Activated CD4-positive, alpha-beta memory T cell treated with anti-CD3 and anti-CD28 coated beads for 36 hours (primary cell): ENCODE results near the gene USP34. TPM values are rescaled to one million over a fixed set of nuclear protein-coding genes. Genes with fewer than 3 reads are reported as not detected.

Experiments
- CTCF ChIA-PET: fragments of 350-600 bp; sonication (Branson Sonifier 250); formaldehyde crosslinking; loops from one replicate; lab custom pipeline; 2021; ENCODE audit warnings: antibody characterized with exemption, inconsistent platforms; lab: Charles Lee
- POLR2A ChIA-PET: fragments of 350-600 bp; sonication (Branson Sonifier 250); formaldehyde crosslinking; loops from one replicate; lab custom pipeline; 2021; ENCODE audit warnings: antibody characterized with exemption; lab: Charles Lee
- DNase-seq: peaks from one replicate; pipeline ENCODE4 v3.0.0-alpha.2; 2020
- H3K27ac Mint-ChIP-seq: one replicate; pipeline ENCODE4 v1.8.0; 2021; ENCODE audit warnings: mixed read lengths
- H3K27me3 Mint-ChIP-seq: one replicate; pipeline ENCODE4 v1.8.0; 2021; ENCODE audit warnings: mixed read lengths
- H3K36me3 Mint-ChIP-seq: one replicate; pipeline ENCODE4 v1.8.0; 2021; ENCODE audit warnings: mixed read lengths
- H3K4me1 Mint-ChIP-seq: one replicate; pipeline ENCODE4 v1.8.0; 2021; ENCODE audit warnings: low read depth, mixed read lengths
- H3K4me3 Mint-ChIP-seq: one replicate; pipeline ENCODE4 v1.8.0; 2021; ENCODE audit warnings: mild to moderate bottlenecking, mixed read lengths
- H3K9me3 Mint-ChIP-seq: one replicate; pipeline ENCODE4 v1.8.0; 2021; ENCODE audit warnings: mixed read lengths
- intact Hi-C: fragments of 100-400 bp; cut with micrococcal nuclease; formaldehyde crosslinking; loops from one replicate; pipeline ENCODE4 v1.15.1; 2023
- total RNA-seq, 2 experiments: library from RNA; stranded (reverse); gene quantifications; one replicate each; pipeline ENCODE4 v1.2.3, GENCODE V29; 2021

The USP34 gene
- total RNA-seq, 2 experiments from 2014 or later = 61.1 to 69.4 TPM

GRCh38 chr2:61361068-61361467, 109.8 kb downstream of the USP34 start:
- ChIA-PET POLR2A (no interaction called here), CTCF (no interaction called here)
- no peak for DNase-seq
- peaks cover 48% of the 10 kb centered on the region for H3K4me1 Mint-ChIP-seq
- no peaks in the 10 kb centered on the region for H3K27me3 Mint-ChIP-seq
- no peak overlapping the region for H3K27ac Mint-ChIP-seq
- intact Hi-C loops = no loop called here
- H3K9me3 Mint-ChIP-seq = no peaks in the 10 kb centered on the region
- H3K36me3 Mint-ChIP-seq = peaks cover 33% of the 10 kb centered on the region
- no peak overlapping the region for H3K4me3 Mint-ChIP-seq

- peaks cover 38% of the 10 kb centered on the region for H3K36me3 Mint-ChIP-seq
- DNase-seq = no peak
- H3K4me3 Mint-ChIP-seq = no peak overlapping the region
- H3K27me3 Mint-ChIP-seq = no peaks in the 10 kb centered on the region
- CTCF ChIA-PET = no interaction called here
- H3K4me1 Mint-ChIP-seq = peaks cover 50% of the 10 kb centered on the region
- POLR2A ChIA-PET = interaction anchor here (0.6 kb wide), 1 partner anchor 10 kb away, joined by 3 read pairs; no protein-coding TSS in a partner anchor
- peaks cover 3% of the 10 kb centered on the region for H3K9me3 Mint-ChIP-seq
- no peak overlapping the region for H3K27ac Mint-ChIP-seq
- intact Hi-C loops = no loop called here
Measured at GRCh38 chr2:61359058-61359457, 111.8 kb downstream of the USP34 start.

GRCh38 chr2:61357681-61358080, 113.2 kb downstream of the USP34 start:
- Mint-ChIP-seq H3K27ac (no peak overlapping the region), H3K4me3 (no peak overlapping the region), H3K9me3 (peaks cover 10% of the 10 kb centered on the region), H3K27me3 (no peaks in the 10 kb centered on the region), H3K4me1 (peaks cover 43% of the 10 kb centered on the region), H3K36me3 (peaks cover 40% of the 10 kb centered on the region)
- DNase-seq = no peak
- ChIA-PET CTCF (interaction anchor here (0.9 kb wide), 1 partner anchor 19 kb away, joined by 4 read pairs; no protein-coding TSS in a partner anchor), POLR2A (no interaction called here)
- intact Hi-C loops = no loop called here

- CTCF ChIA-PET = no interaction called here
- POLR2A ChIA-PET = no interaction called here
Measured at GRCh38 chr2:61356958-61357350, 113.9 kb downstream of the USP34 start.

GRCh38 chr2:61356261-61356957, 114.5 kb downstream of the USP34 start:
- H3K36me3 Mint-ChIP-seq = peaks cover 39% of the 10 kb centered on the region
- ChIA-PET POLR2A (no interaction called here), CTCF (no interaction called here)
- peak overlapping the region; percentile 38 for H3K27ac Mint-ChIP-seq
- H3K9me3 Mint-ChIP-seq = peaks cover 10% of the 10 kb centered on the region
- no peak overlapping the region for H3K4me3 Mint-ChIP-seq
- intact Hi-C loops = no loop called here
- H3K27me3 Mint-ChIP-seq = no peaks in the 10 kb centered on the region
- H3K4me1 Mint-ChIP-seq = peaks cover 39% of the 10 kb centered on the region
- no peak for DNase-seq

More at GRCh38 chr2:61356958-61357350, 113.9 kb downstream of the USP34 start:
- intact Hi-C loops = no loop called here
- DNase-seq = no peak
- H3K27ac Mint-ChIP-seq = no peak overlapping the region
- no peaks in the 10 kb centered on the region for H3K27me3 Mint-ChIP-seq
- H3K9me3 Mint-ChIP-seq = peaks cover 10% of the 10 kb centered on the region
- H3K36me3 Mint-ChIP-seq = peaks cover 41% of the 10 kb centered on the region
- H3K4me3 Mint-ChIP-seq = no peak overlapping the region
- H3K4me1 Mint-ChIP-seq = peaks cover 41% of the 10 kb centered on the region

GRCh38 chr2:61354543-61355197, 116.2 kb downstream of the USP34 start:
- POLR2A ChIA-PET = interaction anchor here (0.5 kb wide), 1 partner anchor 52 kb away, joined by 3 read pairs; no protein-coding TSS in a partner anchor
- DNase-seq = no peak
- peaks cover 10% of the 10 kb centered on the region for H3K9me3 Mint-ChIP-seq
- H3K4me1 Mint-ChIP-seq = peaks cover 33% of the 10 kb centered on the region
- no peak overlapping the region for H3K27ac Mint-ChIP-seq
- intact Hi-C loops = no loop called here
- no peak overlapping the region for H3K4me3 Mint-ChIP-seq
- CTCF ChIA-PET = no interaction called here
- no peaks in the 10 kb centered on the region for H3K27me3 Mint-ChIP-seq
- H3K36me3 Mint-ChIP-seq = peaks cover 47% of the 10 kb centered on the region

- H3K36me3 Mint-ChIP-seq = peaks cover 48% of the 10 kb centered on the region
- peaks cover 10% of the 10 kb centered on the region for H3K9me3 Mint-ChIP-seq
- CTCF ChIA-PET = no interaction called here
- H3K27me3 Mint-ChIP-seq = no peaks in the 10 kb centered on the region
- peaks cover 28% of the 10 kb centered on the region for H3K4me1 Mint-ChIP-seq
- intact Hi-C loops = no loop called here
- no peak overlapping the region for H3K27ac Mint-ChIP-seq
- H3K4me3 Mint-ChIP-seq = no peak overlapping the region
- DNase-seq = no peak
- POLR2A ChIA-PET = no interaction called here
Measured at GRCh38 chr2:61353909-61354308, 117.0 kb downstream of the USP34 start.

GRCh38 chr2:61350777-61351176, 120.1 kb downstream of the USP34 start:
- H3K27ac Mint-ChIP-seq = no peak overlapping the region
- DNase-seq = no peak
- intact Hi-C loops = no loop called here
- peaks cover 10% of the 10 kb centered on the region for H3K9me3 Mint-ChIP-seq
- no peaks in the 10 kb centered on the region for H3K27me3 Mint-ChIP-seq
- H3K4me1 Mint-ChIP-seq = peaks cover 6% of the 10 kb centered on the region
- POLR2A ChIA-PET = no interaction called here
- H3K4me3 Mint-ChIP-seq = no peak overlapping the region
- peaks cover 46% of the 10 kb centered on the region for H3K36me3 Mint-ChIP-seq
- CTCF ChIA-PET = no interaction called here

GRCh38 chr2:61343141-61343540, 127.7 kb downstream of the USP34 start:
- no peaks in the 10 kb centered on the region for H3K9me3 Mint-ChIP-seq
- intact Hi-C loops = no loop called here
- peaks cover 49% of the 10 kb centered on the region for H3K36me3 Mint-ChIP-seq
- peaks cover 10% of the 10 kb centered on the region for H3K4me1 Mint-ChIP-seq
- no peaks in the 10 kb centered on the region for H3K27me3 Mint-ChIP-seq
- POLR2A ChIA-PET = no interaction called here
- no peak overlapping the region for H3K27ac Mint-ChIP-seq
- H3K4me3 Mint-ChIP-seq = no peak overlapping the region
- CTCF ChIA-PET = interaction anchor here (0.6 kb wide), 1 partner anchor 10 kb away, joined by 3 read pairs; no protein-coding TSS in a partner anchor
- no peak for DNase-seq

GRCh38 chr2:61340242-61340641, 130.6 kb downstream of the USP34 start:
- H3K4me1 Mint-ChIP-seq = peaks cover 10% of the 10 kb centered on the region
- H3K27me3 Mint-ChIP-seq = no peaks in the 10 kb centered on the region
- CTCF ChIA-PET = no interaction called here
- no peaks in the 10 kb centered on the region for H3K9me3 Mint-ChIP-seq
- H3K4me3 Mint-ChIP-seq = no peak overlapping the region
- peaks cover 44% of the 10 kb centered on the region for H3K36me3 Mint-ChIP-seq
- POLR2A ChIA-PET = no interaction called here
- no peak overlapping the region for H3K27ac Mint-ChIP-seq
- intact Hi-C loops = no loop called here
- no peak for DNase-seq

- ChIA-PET POLR2A (no interaction called here), CTCF (no interaction called here)
- H3K27ac Mint-ChIP-seq = no peak overlapping the region
- H3K36me3 Mint-ChIP-seq = peaks cover 33% of the 10 kb centered on the region
- no peak for DNase-seq
- intact Hi-C loops = no loop called here
- H3K4me3 Mint-ChIP-seq = no peak overlapping the region
- H3K27me3 Mint-ChIP-seq = no peaks in the 10 kb centered on the region
- H3K9me3 Mint-ChIP-seq = no peaks in the 10 kb centered on the region
- H3K4me1 Mint-ChIP-seq = peaks cover 13% of the 10 kb centered on the region
Measured at GRCh38 chr2:61338447-61338846, 132.4 kb downstream of the USP34 start.

- no peak for DNase-seq
- no peak overlapping the region for H3K4me3 Mint-ChIP-seq
- ChIA-PET POLR2A (interaction anchor here (0.7 kb wide), 1 partner anchor 464 kb away, joined by 4 read pairs; no protein-coding TSS in a partner anchor), CTCF (no interaction called here)
- intact Hi-C loops = no loop called here
- H3K9me3 Mint-ChIP-seq = no peaks in the 10 kb centered on the region
- H3K4me1 Mint-ChIP-seq = peaks cover 6% of the 10 kb centered on the region
- H3K27ac Mint-ChIP-seq = no peak overlapping the region
- H3K27me3 Mint-ChIP-seq = no peaks in the 10 kb centered on the region
- peaks cover 21% of the 10 kb centered on the region for H3K36me3 Mint-ChIP-seq
Measured at GRCh38 chr2:61335187-61335586, 135.7 kb downstream of the USP34 start.
